ENCODE results near the gene PIGR. TPM values are rescaled to one million over a fixed set of nuclear protein-coding genes. Genes with fewer than 3 reads are reported as not detected.

Gene PIGR
- total RNA-seq, 2 experiments from 2014 or later, result not detected

GRCh38 chr1:206905295-206906164 is 40.7 kb downstream of the PIGR start:
- POLR2A ChIA-PET, result interaction anchor here (0.6 to 1.2 kb wide), 4 partner anchors 9 to 270 kb away, joined by 3 to 4 read pairs (median 3); partner anchors contain the start of genes DYRK3 and FCMR
- H3K27me3 Mint-ChIP-seq, result no peaks in the 10 kb centered on the region
- peak overlapping the region; percentile 51 for H3K4me3 Mint-ChIP-seq
- DNase-seq, result no peak
- H3K9me3 Mint-ChIP-seq, result no peaks in the 10 kb centered on the region
- peak overlapping the region; percentile 66 for H3K27ac Mint-ChIP-seq
- peaks cover 31% of the 10 kb centered on the region for H3K4me1 Mint-ChIP-seq
- ATAC-seq (ENCODE audit: low read depth), result peak; percentile 33
- peaks cover 35% of the 10 kb centered on the region for H3K36me3 Mint-ChIP-seq

- ATAC-seq (ENCODE audit: low read depth) (no peak), DNase-seq (no peak)
- Mint-ChIP-seq H3K27me3 (no peaks in the 10 kb centered on the region), H3K36me3 (peaks cover 35% of the 10 kb centered on the region), H3K4me1 (peaks cover 29% of the 10 kb centered on the region), H3K4me3 (no peak overlapping the region), H3K9me3 (no peaks in the 10 kb centered on the region), H3K27ac (peak overlapping the region; percentile 44)
- POLR2A ChIA-PET, result interaction anchor here (0.9 kb wide), 1 partner anchor 17 kb away, joined by 3 read pairs; the partner anchor contains the start of gene FCMR
Measured at GRCh38 chr1:206904423-206905142, 41.7 kb downstream of the PIGR start.

- H3K4me1 Mint-ChIP-seq, result peaks cover 25% of the 10 kb centered on the region
- DNase-seq (no peak), ATAC-seq (ENCODE audit: low read depth) (no peak)
- H3K9me3 Mint-ChIP-seq, result no peaks in the 10 kb centered on the region
- no peak overlapping the region for H3K27ac Mint-ChIP-seq
- peaks cover 33% of the 10 kb centered on the region for H3K36me3 Mint-ChIP-seq
- POLR2A ChIA-PET, result no interaction called here
- H3K27me3 Mint-ChIP-seq, result no peaks in the 10 kb centered on the region
- H3K4me3 Mint-ChIP-seq, result no peak overlapping the region
Measured at GRCh38 chr1:206903687-206904086, 42.6 kb downstream of the PIGR start.

- DNase-seq (no peak), ATAC-seq (ENCODE audit: low read depth) (no peak)
- Mint-ChIP-seq H3K4me3 (no peak overlapping the region), H3K27me3 (no peaks in the 10 kb centered on the region), H3K9me3 (no peaks in the 10 kb centered on the region), H3K36me3 (peaks cover 29% of the 10 kb centered on the region), H3K27ac (no peak overlapping the region), H3K4me1 (peaks cover 23% of the 10 kb centered on the region)
- POLR2A ChIA-PET, result no interaction called here
Measured at GRCh38 chr1:206902702-206903101, 43.6 kb downstream of the PIGR start.

GRCh38 chr1:206901944-206902343 is 44.3 kb downstream of the PIGR start:
- no peak overlapping the region for H3K27ac Mint-ChIP-seq
- H3K9me3 Mint-ChIP-seq, result no peaks in the 10 kb centered on the region
- H3K27me3 Mint-ChIP-seq, result no peaks in the 10 kb centered on the region
- POLR2A ChIA-PET, result no interaction called here
- no peak for ATAC-seq (ENCODE audit: low read depth)
- H3K4me1 Mint-ChIP-seq, result peaks cover 23% of the 10 kb centered on the region
- H3K36me3 Mint-ChIP-seq, result peaks cover 29% of the 10 kb centered on the region
- H3K4me3 Mint-ChIP-seq, result no peak overlapping the region
- no peak for DNase-seq

GRCh38 chr1:206900149-206900548 is 46.1 kb downstream of the PIGR start:
- H3K9me3 Mint-ChIP-seq, result no peaks in the 10 kb centered on the region
- ATAC-seq (ENCODE audit: low read depth), result no peak
- no peaks in the 10 kb centered on the region for H3K27me3 Mint-ChIP-seq
- peaks cover 23% of the 10 kb centered on the region for H3K36me3 Mint-ChIP-seq
- DNase-seq, result no peak
- POLR2A ChIA-PET, result interaction anchor here (0.6 to 0.7 kb wide), 2 partner anchors 16 to 472 kb away, joined by 3 read pairs; no protein-coding TSS in a partner anchor
- no peak overlapping the region for H3K27ac Mint-ChIP-seq
- H3K4me1 Mint-ChIP-seq, result peaks cover 7% of the 10 kb centered on the region
- H3K4me3 Mint-ChIP-seq, result no peak overlapping the region

- no peak for DNase-seq
- H3K27me3 Mint-ChIP-seq, result no peaks in the 10 kb centered on the region
- no peak for ATAC-seq (ENCODE audit: low read depth)
- POLR2A ChIA-PET, result interaction anchor here (0.6 to 0.7 kb wide), 2 partner anchors 15 to 471 kb away, joined by 3 read pairs; no protein-coding TSS in a partner anchor
- no peak overlapping the region for H3K27ac Mint-ChIP-seq
- peaks cover 3% of the 10 kb centered on the region for H3K4me1 Mint-ChIP-seq
- peaks cover 19% of the 10 kb centered on the region for H3K36me3 Mint-ChIP-seq
- no peaks in the 10 kb centered on the region for H3K9me3 Mint-ChIP-seq
- H3K4me3 Mint-ChIP-seq, result no peak overlapping the region
Measured at GRCh38 chr1:206899717-206900116, 46.5 kb downstream of the PIGR start.

GRCh38 chr1:206898915-206899431 is 47.3 kb downstream of the PIGR start:
- POLR2A ChIA-PET, result no interaction called here
- ATAC-seq (ENCODE audit: low read depth), result no peak
- no peaks in the 10 kb centered on the region for H3K27me3 Mint-ChIP-seq
- H3K27ac Mint-ChIP-seq, result no peak overlapping the region
- H3K36me3 Mint-ChIP-seq, result peaks cover 11% of the 10 kb centered on the region
- peaks cover 2% of the 10 kb centered on the region for H3K4me1 Mint-ChIP-seq
- no peak for DNase-seq
- H3K9me3 Mint-ChIP-seq, result no peaks in the 10 kb centered on the region
- no peak overlapping the region for H3K4me3 Mint-ChIP-seq

GRCh38 chr1:206898089-206898914 is 48.0 kb downstream of the PIGR start:
- Mint-ChIP-seq H3K27ac (no peak overlapping the region), H3K27me3 (no peaks in the 10 kb centered on the region), H3K9me3 (no peaks in the 10 kb centered on the region), H3K4me1 (peaks cover 2% of the 10 kb centered on the region), H3K36me3 (peaks cover 4% of the 10 kb centered on the region), H3K4me3 (no peak overlapping the region)
- POLR2A ChIA-PET, result interaction anchor here (0.7 kb wide), 1 partner anchor 138 kb away, joined by 3 read pairs; no protein-coding TSS in a partner anchor
- DNase-seq, result no peak
- no peak for ATAC-seq (ENCODE audit: low read depth)

GRCh38 chr1:206897175-206897574 is 49.1 kb downstream of the PIGR start, which contains the start of gene IL24:
TSS of gene IL24 (plus strand) at chr1:206897443. CDS start at chr1:206897833, 390 bp downstream.
- Mint-ChIP-seq H3K27ac (no peak within 1 kb of the TSS), H3K4me1 (peaks cover 2% of the 10 kb centered on the region), H3K9me3 (no peaks in the 10 kb centered on the region), H3K36me3 (peaks cover 3% of the 10 kb centered on the region), H3K4me3 (no peak within 1 kb of the TSS), H3K27me3 (no peaks in the 10 kb centered on the region)
- POLR2A ChIA-PET, result interaction anchor here (0.5 to 1.2 kb wide), 3 partner anchors 9 to 399 kb away, joined by 3 to 4 read pairs (median 3); no protein-coding TSS in a partner anchor
- DNase-seq, result no peak
- no peak for ATAC-seq (ENCODE audit: low read depth)

GRCh38 chr1:206896261-206896660 is 50.0 kb downstream of the PIGR start:
- H3K4me1 Mint-ChIP-seq, result peaks cover 2% of the 10 kb centered on the region
- H3K27ac Mint-ChIP-seq, result no peak overlapping the region
- H3K36me3 Mint-ChIP-seq, result peaks cover 3% of the 10 kb centered on the region
- H3K4me3 Mint-ChIP-seq, result no peak overlapping the region
- POLR2A ChIA-PET, result interaction anchor here (1.0 to 1.2 kb wide), 2 partner anchors 10 to 13 kb away, joined by 3 to 4 read pairs; no protein-coding TSS in a partner anchor
- ATAC-seq (ENCODE audit: low read depth) (no peak), DNase-seq (no peak)
- no peaks in the 10 kb centered on the region for H3K9me3 Mint-ChIP-seq
- no peaks in the 10 kb centered on the region for H3K27me3 Mint-ChIP-seq

GRCh38 chr1:206895837-206896242 is 50.4 kb downstream of the PIGR start:
- POLR2A ChIA-PET, result interaction anchor here (1.2 kb wide), 1 partner anchor 14 kb away, joined by 3 read pairs; no protein-coding TSS in a partner anchor

More at GRCh38 chr1:206895837-206896242, 50.4 kb downstream of the PIGR start:
- H3K36me3 Mint-ChIP-seq, result peaks cover 1% of the 10 kb centered on the region
- no peak for DNase-seq
- no peak for ATAC-seq (ENCODE audit: low read depth)
- H3K27me3 Mint-ChIP-seq, result no peaks in the 10 kb centered on the region
- H3K27ac Mint-ChIP-seq, result no peak overlapping the region
- H3K9me3 Mint-ChIP-seq, result peaks cover 3% of the 10 kb centered on the region
- H3K4me1 Mint-ChIP-seq, result peaks cover 5% of the 10 kb centered on the region
- H3K4me3 Mint-ChIP-seq, result no peak overlapping the region

Data from activated naive CD8-positive, alpha-beta T cell treated with anti-CD3 and anti-CD28 coated beads, Interleukin-2, amount 10 ng/mL, durations not matched to agents 7 days and 5 days (primary cell).